Vagina (tissue), 2 donors: ENCODE results near the gene PTTG1. TPM values are rescaled to one million over a fixed set of nuclear protein-coding genes. Genes with fewer than 3 reads are reported as not detected.
"Not testable (repeated sequence)": the region's sequence is repeated elsewhere in the genome, so short reads cannot be mapped to it uniquely, and the experiment has no call there.

Experiments used
- DNase-seq, 2 donors: peaks; one replicate each; pipeline ENCODE4 v3.0.0-alpha.2; 2017; ENCODE audit errors: extremely low spot score in 2 of 2
- H3K27ac ChIP-seq: fragments of 200-600 bp; sonication (generic); one replicate; pipeline ENCODE4 v1.5.1; 2019
- H3K27me3 ChIP-seq: fragments of 200-600 bp; sonication (generic); one replicate; pipeline ENCODE4 v1.5.1; 2019
- H3K36me3 ChIP-seq, 2 donors: fragments of 200-600 bp; sonication (generic); one replicate each; pipeline ENCODE4 v1.5.1; 2017 to 2019
- H3K4me1 ChIP-seq: fragments of 200-600 bp; sonication (generic); one replicate; pipeline ENCODE4 v1.5.1; 2019
- H3K4me3 ChIP-seq, 2 donors: fragments of 200-600 bp; sonication (generic); 1 replicate in 1 of 2; 2 replicates in 1 of 2; pipeline ENCODE4 v1.5.1; 2016 to 2019
- H3K9me3 ChIP-seq: fragments of 200-600 bp; sonication (generic); one replicate; pipeline ENCODE4 v1.5.1; 2019
- POLR2A ChIP-seq, 2 donors: fragments of 450-650 bp; IDR thresholded peaks; one replicate each; pipeline ENCODE4 v1.6.1; 2017; ENCODE audit warnings: antibody characterized with exemption in 2 of 2, mild to moderate bottlenecking in 2 of 2, moderate library complexity in 2 of 2
- POLR2AphosphoS5 ChIP-seq, 2 donors: sonication (generic); formaldehyde crosslinking; IDR thresholded peaks; one replicate each; pipeline ENCODE4 v1.9.0; 2017; ENCODE audit warnings: antibody characterized with exemption in 2 of 2, mild to moderate bottlenecking in 2 of 2, low read depth in 1 of 2; ENCODE audit not compliant: insufficient read depth in 1 of 2
- intact Hi-C: fragments of 100-400 bp; cut with DNase I; formaldehyde crosslinking; loops from one replicate; pipeline ENCODE4 v1.15.1; 2023
- total RNA-seq: library from RNA; depleted of rRNA; stranded (reverse); fragments of >200 nt; gene quantifications from one replicate; pipeline ENCODE4 v1.2.3, GENCODE V29; 2016
- TF ChIP-seq, protein P1 (sequence below), 3 experiments: fragments of 450-650 bp in 2 of 3; fragments of 200-600 bp in 1 of 3; sonication (generic) in 1 of 3; IDR thresholded peaks; one replicate each; pipeline ENCODE4 v1.5.1; 2017 to 2019; ENCODE audit warnings: antibody characterized with exemption in 3 of 3, mild to moderate bottlenecking in 2 of 3, moderate library complexity in 2 of 3

PTTG1 gene
- total RNA-seq, 1 donor from 2014 or later: 89.1 TPM

DNA sequence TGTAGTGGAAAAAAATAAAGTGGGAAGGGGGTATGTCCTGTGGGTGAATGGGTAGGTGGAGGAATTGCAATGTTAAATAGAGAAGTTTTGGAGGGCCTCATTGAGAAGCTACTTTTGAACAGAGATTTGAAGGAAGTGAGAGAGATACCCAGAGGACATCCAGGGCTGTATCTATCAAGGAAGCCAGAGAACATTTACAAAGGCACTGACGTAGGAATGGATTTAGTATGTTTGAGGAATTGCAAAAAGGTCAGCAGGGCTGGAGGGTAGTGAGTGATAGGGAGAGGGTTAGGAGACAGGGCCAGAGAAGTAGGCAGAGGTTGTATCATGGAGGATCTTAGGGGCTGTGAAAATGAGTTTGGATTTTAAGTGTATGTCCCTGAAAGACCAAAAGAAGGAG, 13.9 kb downstream of the PTTG1 start:
- Histone ChIP-seq H3K27ac (no peak overlapping the region), H3K36me3 (no peaks in the 10 kb centered on the region), H3K4me1 (peaks cover 6% of the 10 kb centered on the region), H3K9me3 (no peaks in the 10 kb centered on the region), H3K4me3 (no peak overlapping the region), H3K27me3 (no peaks in the 10 kb centered on the region)
- intact Hi-C loops: no loop called here
- no peak for DNase-seq
- TF ChIP-seq, protein P1, sequence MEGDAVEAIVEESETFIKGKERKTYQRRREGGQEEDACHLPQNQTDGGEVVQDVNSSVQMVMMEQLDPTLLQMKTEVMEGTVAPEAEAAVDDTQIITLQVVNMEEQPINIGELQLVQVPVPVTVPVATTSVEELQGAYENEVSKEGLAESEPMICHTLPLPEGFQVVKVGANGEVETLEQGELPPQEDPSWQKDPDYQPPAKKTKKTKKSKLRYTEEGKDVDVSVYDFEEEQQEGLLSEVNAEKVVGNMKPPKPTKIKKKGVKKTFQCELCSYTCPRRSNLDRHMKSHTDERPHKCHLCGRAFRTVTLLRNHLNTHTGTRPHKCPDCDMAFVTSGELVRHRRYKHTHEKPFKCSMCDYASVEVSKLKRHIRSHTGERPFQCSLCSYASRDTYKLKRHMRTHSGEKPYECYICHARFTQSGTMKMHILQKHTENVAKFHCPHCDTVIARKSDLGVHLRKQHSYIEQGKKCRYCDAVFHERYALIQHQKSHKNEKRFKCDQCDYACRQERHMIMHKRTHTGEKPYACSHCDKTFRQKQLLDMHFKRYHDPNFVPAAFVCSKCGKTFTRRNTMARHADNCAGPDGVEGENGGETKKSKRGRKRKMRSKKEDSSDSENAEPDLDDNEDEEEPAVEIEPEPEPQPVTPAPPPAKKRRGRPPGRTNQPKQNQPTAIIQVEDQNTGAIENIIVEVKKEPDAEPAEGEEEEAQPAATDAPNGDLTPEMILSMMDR (IDR thresholded peaks at IDR 0.05): no peak
- no peak for TF ChIP-seq POLR2A (IDR thresholded peaks at IDR 0.05)
- no peak for TF ChIP-seq POLR2AphosphoS5 (IDR thresholded peaks at IDR 0.05; ENCODE audit: insufficient read depth in 1 of 2, low read depth in 1 of 2)

DNA sequence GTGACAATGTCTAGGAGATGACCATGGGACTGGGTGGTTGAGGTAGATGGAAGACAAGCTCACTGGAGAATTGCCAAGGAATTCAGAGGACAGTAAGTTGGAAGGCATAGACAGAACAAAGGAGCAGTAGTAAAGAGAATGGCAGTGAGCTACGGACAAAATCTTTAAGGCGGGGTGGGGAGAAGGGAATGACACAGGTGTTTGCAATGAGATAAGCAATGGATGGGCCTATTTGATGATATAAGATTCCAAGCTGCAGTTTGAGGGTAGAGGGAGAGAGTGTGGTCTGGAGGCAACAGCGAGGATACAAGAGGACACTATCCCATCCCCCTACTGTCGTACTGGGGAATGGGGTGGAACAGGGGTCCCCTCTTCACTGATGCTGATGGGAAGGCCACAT, 14.4 kb downstream of the PTTG1 start:
- intact Hi-C loops: no loop called here
- Histone ChIP-seq H3K27ac (no peak overlapping the region), H3K9me3 (no peaks in the 10 kb centered on the region), H3K4me1 (peaks cover 6% of the 10 kb centered on the region), H3K36me3 (no peaks in the 10 kb centered on the region), H3K4me3 (no peak overlapping the region), H3K27me3 (no peaks in the 10 kb centered on the region)
- TF ChIP-seq, protein P1 (IDR thresholded peaks at IDR 0.05): no peak
- TF ChIP-seq POLR2A (IDR thresholded peaks at IDR 0.05): no peak
- TF ChIP-seq POLR2AphosphoS5 (IDR thresholded peaks at IDR 0.05; ENCODE audit: insufficient read depth in 1 of 2, low read depth in 1 of 2): no peak
- no peak for DNase-seq

DNA sequence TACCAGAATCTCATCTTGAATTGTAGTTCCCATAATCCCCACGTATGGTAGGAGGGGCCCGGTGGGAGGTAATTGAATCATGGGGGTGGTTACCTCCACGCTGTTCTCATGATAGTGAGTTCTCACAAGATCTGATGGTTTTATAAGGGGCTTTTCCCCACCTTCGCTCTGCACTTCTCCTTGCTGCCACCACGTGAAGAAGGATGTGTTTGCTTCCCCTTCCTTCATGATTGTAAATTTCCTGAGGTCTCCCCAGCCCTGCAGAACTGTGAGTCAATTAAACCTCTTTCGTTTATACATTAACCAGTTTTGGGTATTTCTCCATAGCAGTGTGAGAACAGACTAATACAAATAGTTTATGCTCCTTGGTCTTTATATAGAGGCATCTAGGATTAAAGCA, 15.0 kb downstream of the PTTG1 start:
- H3K36me3 ChIP-seq, intact Hi-C loops, DNase-seq, H3K27ac ChIP-seq, H3K27me3 ChIP-seq, H3K4me3 ChIP-seq, H3K4me1 ChIP-seq, H3K9me3 ChIP-seq: not testable (repeated sequence)

DNA sequence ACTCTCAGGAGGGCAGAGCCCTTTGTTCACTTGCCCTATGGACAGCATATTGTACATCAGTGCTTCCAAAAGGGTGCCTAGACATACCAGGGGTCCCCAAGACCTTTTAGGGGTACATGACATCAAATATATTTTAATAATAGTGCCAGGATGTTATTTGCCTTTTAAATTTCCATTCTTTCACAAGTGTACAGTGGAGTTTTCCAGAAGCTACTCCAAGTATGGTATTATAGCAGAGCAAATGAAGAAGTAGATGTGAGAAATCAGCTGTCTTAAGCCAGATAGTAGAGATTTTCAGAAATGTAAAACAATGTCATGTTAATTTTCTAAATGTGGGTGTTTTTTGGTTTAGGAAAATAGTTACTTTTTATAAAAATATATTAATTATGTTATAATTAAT, 15.6 kb downstream of the PTTG1 start:
- DNase-seq: no peak
- Histone ChIP-seq H3K27me3 (no peaks in the 10 kb centered on the region), H3K36me3 (no peaks in the 10 kb centered on the region), H3K27ac (no peak overlapping the region), H3K9me3 (no peaks in the 10 kb centered on the region), H3K4me1 (peaks cover 6% of the 10 kb centered on the region), H3K4me3 (no peak overlapping the region)
- TF ChIP-seq, protein P1 (IDR thresholded peaks at IDR 0.05): no peak
- no peak for TF ChIP-seq POLR2A (IDR thresholded peaks at IDR 0.05)
- no peak for TF ChIP-seq POLR2AphosphoS5 (IDR thresholded peaks at IDR 0.05; ENCODE audit: insufficient read depth in 1 of 2, low read depth in 1 of 2)
- intact Hi-C loops: no loop called here

DNA sequence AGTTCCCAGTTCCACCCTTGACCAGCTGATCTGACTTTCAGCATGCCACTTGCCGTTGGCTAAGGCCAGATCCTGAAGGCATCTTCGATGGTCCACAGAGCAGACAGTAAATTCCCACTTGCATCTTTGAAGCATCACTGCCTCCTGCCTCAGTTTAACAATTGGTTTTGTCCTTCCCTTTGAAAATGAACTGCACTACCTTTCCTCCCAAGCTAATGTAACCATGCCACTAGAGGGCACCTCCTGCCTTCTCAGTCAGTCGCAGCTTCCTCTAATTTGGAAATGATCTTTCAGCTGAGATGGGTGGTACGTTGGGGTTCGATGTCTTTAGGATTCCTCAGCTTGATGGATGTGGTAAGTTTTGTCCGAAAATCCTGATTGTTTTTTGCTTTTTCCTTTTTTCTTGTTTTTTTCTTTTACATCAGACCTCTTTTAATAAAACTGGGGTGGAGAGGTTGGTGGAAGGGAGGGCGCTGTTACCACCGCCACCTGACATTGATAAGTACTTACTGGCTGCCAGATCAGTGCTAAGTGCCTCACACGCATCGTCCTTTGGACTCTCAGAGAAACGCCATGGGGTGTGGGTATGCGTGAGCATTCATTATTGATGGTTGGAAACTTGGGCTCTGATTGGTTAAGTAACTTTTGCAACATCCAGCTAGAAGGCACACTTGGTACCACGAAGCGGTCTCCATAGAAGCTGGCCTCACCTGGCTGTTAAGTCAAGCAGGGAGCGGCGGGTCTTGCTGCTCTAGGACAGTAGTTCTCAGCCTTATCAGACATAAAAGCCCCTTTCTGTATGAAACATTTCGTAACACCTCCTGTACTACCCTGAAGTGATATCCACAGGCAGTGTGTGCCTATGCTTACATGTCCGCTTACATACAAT, 16.9 kb downstream of the PTTG1 start:
- TF ChIP-seq POLR2A (IDR thresholded peaks at IDR 0.05): no peak
- TF ChIP-seq, protein P1 (IDR thresholded peaks at IDR 0.05): peak; percentile 21 to 50 (median 47)
- Histone ChIP-seq H3K27ac (peak overlapping the region; percentile 10), H3K36me3 (no peaks in the 10 kb centered on the region), H3K9me3 (no peaks in the 10 kb centered on the region), H3K4me3 (peak overlapping the region; percentile 31 to 33), H3K27me3 (no peaks in the 10 kb centered on the region), H3K4me1 (peaks cover 6% of the 10 kb centered on the region)
- no peak for DNase-seq
- intact Hi-C loops: no loop called here
